D721Med (cell line): ENCODE measurements around the gene NKAIN4.
A peak's percentile ranks its signal among the peaks of the same experiment; 100 is the strongest.

ENCODE experiments used
- DNase-seq: peaks from one replicate; pipeline ENCODE4 v3.0.0; 2011; ENCODE audit warnings: low spot score; ENCODE audit not compliant: insufficient read length
- FAIRE-seq: peaks from 2 replicates; lab custom pipeline; 2011; peaks lifted over from hg19 to GRCh38; lab: Jason Lieb, UNC
- CTCF ChIP-seq: IDR thresholded peaks from 2 replicates; pipeline ENCODE4 v1.5.1; 2012; ENCODE audit warnings: mild to moderate bottlenecking, control low read depth; ENCODE audit not compliant: insufficient read depth; ENCODE audit errors: missing control alignments

NKAIN4 gene

GRCh38 chr20:63235399-63235983 is 18.8 kb downstream of the NKAIN4 start, which contains the start of gene BIRC7:
BIRC7 (plus strand) TSS chr20:63235905; CDS start chr20:63236097, 192 bp downstream.
- no peak for TF ChIP-seq CTCF
- FAIRE-seq (no peak), DNase-seq (no peak)

GRCh38 chr20:63234693-63235398 is 19.4 kb downstream of the NKAIN4 start:
- DNase-seq, result no peak
- no peak for TF ChIP-seq CTCF
- FAIRE-seq, result no peak

- no peak for TF ChIP-seq CTCF
- no peak for FAIRE-seq
- no peak for DNase-seq
Measured at GRCh38 chr20:63233924-63234323, 20.3 kb downstream of the NKAIN4 start.

GRCh38 chr20:63233061-63233344 is 21.3 kb downstream of the NKAIN4 start:
- no peak for TF ChIP-seq CTCF
- no peak for DNase-seq
- no peak for FAIRE-seq

- no peak for TF ChIP-seq CTCF
- no peak for FAIRE-seq
- DNase-seq, result no peak
Measured at GRCh38 chr20:63232235-63233060, 21.8 kb downstream of the NKAIN4 start.

- peak; percentile 39 for TF ChIP-seq CTCF
- no peak for DNase-seq
- FAIRE-seq, result no peak
Measured at GRCh38 chr20:63230800-63231268, 23.4 kb downstream of the NKAIN4 start.

GRCh38 chr20:63228806-63229205 is 25.5 kb downstream of the NKAIN4 start:
- FAIRE-seq (no peak), DNase-seq (no peak)
- no peak for TF ChIP-seq CTCF
